Stomach (tissue), 9 donors: ENCODE results near the gene PPP1R12C. TPM values are rescaled to one million over a fixed set of nuclear protein-coding genes. Genes with fewer than 3 reads are reported as not detected.

Source experiments
- DNase-seq, 2 donors: peaks; one replicate each; pipeline versions ENCODE4 v3.0.0 to v3.0.0-alpha.2; 2013 to 2019
- H3K27ac ChIP-seq, 5 donors: fragments of 200-600 bp in 4 of 5; sonication (generic) in 4 of 5; one replicate each; pipeline ENCODE4 v1.5.1; 2013 to 2019; ENCODE audit warnings: mild to moderate bottlenecking in 1 of 5, moderate library complexity in 1 of 5
- H3K27me3 ChIP-seq, 3 donors: fragments of 200-600 bp; sonication (generic); one replicate each; pipeline ENCODE4 v1.5.1; 2017 to 2019; ENCODE audit warnings: mixed run types in 1 of 3
- H3K36me3 ChIP-seq, 4 donors: fragments of 200-600 bp; sonication (generic); 1 replicate in 3 of 4; 2 replicates in 1 of 4; pipeline ENCODE4 v1.5.1; 2016 to 2019
- H3K4me1 ChIP-seq, 4 donors: fragments of 200-600 bp; sonication (generic); one replicate each; pipeline ENCODE4 v1.5.1; 2016 to 2019
- H3K4me3 ChIP-seq, 4 donors: fragments of 200-600 bp; sonication (generic) in 3 of 4; one replicate each; pipeline ENCODE4 v1.5.1; 2016 to 2019; ENCODE audit warnings: mild to moderate bottlenecking in 1 of 4
- H3K9me3 ChIP-seq, 4 donors: fragments of 200-600 bp; sonication (generic); one replicate each; pipeline ENCODE4 v1.5.1; 2016 to 2019
- EP300 ChIP-seq: sonication (generic); formaldehyde crosslinking; IDR thresholded peaks from one replicate; pipeline ENCODE4 v1.6.1; 2017; ENCODE audit warnings: antibody characterized with exemption
- POLR2A ChIP-seq, 4 donors: fragments of 450-650 bp; IDR thresholded peaks; one replicate each; pipeline ENCODE4 v1.6.1; 2016; ENCODE audit warnings: antibody characterized with exemption in 4 of 4, control low read depth in 2 of 4, mild to moderate bottlenecking in 1 of 4, moderate library complexity in 1 of 4
- POLR2AphosphoS5 ChIP-seq, 3 donors: sonication (generic); formaldehyde crosslinking; IDR thresholded peaks; one replicate each; pipeline ENCODE4 v1.6.1; 2016; ENCODE audit warnings: antibody characterized with exemption in 3 of 3
- WGBS, 5 donors: extraction: QIAGEN DNeasy Blood & Tissue Kit in 3 of 5; methylation state at CpG; one replicate each; pipeline versions ENCODE4 v1.1.5 to v1.1.7; 2013 to 2018; 5-methylcytosine and 5-hydroxymethylcytosine counted together
- intact Hi-C: fragments of 100-400 bp; cut with DNase I; formaldehyde crosslinking; loops from one replicate; pipeline ENCODE4 v1.15.1; 2023; ENCODE audit warnings: low total_unique reads
- polyA plus RNA-seq, 3 donors: library from polyadenylated mRNA; stranded (reverse); fragments of 200-250 nt; gene quantifications; one replicate each; pipeline ENCODE4 v1.2.3, GENCODE V29; 2013
- total RNA-seq, 5 donors: library from RNA; depleted of rRNA; stranded (reverse); fragments of >200 nt; gene quantifications; one replicate each; pipeline versions ENCODE4 v1.1.0 to v1.2.3, GENCODE V29; 2014 to 2016
- TF ChIP-seq, protein P1 (sequence below), 7 experiments: fragments of 450-650 bp in 4 of 7; fragments of 200-600 bp in 3 of 7; sonication (generic) in 3 of 7; IDR thresholded peaks; one replicate each; pipeline ENCODE4 v1.5.1; 2016 to 2019; ENCODE audit warnings: antibody characterized with exemption in 7 of 7, control low read depth in 2 of 7, mild to moderate bottlenecking in 1 of 7
- donor health status: healthy with polysubstance abuse.
- donor health status: Bipolar disorder and iron deficiency.
- donor health status: healthy.

PPP1R12C gene
- total and polyA plus RNA-seq, 8 donors, result 52.7 to 261 (median 131) TPM

DNA sequence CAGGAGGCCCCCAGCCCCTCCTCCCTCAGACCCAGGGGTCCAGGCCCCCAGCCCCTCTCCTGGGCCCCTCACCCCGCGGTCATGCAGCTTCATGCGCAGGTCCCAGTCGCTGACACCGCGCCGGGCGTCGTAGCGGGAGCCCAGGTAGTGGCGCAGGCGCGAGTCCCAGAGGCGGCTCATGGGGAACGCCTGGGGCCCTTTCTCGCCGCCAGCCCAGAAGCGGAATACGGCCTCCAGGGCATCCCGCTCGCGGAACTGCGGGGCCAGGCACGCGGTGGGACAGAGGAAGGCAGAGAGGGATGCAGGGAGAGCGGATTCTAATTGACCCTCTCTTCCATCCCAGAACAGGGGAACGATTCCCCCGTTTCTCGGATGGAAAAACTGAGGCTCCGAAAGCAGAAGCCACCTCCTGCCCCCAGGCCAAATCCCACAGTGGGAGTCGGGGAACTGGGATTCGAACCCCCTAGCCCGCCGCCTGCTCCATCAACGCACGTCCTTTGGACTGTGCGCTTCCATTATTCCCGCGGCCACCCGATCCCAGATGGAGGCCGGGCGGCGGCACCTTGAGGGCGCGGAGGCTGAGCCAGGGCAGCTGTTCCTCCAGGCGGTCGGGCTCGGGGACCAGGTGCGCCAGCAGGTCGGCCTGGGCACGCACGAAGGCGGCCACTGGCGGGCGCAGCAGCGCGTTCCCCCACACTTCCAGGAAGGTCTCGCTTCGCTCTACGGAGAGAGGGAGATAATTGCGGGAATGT is 44.3 kb upstream of the PPP1R12C start:
- H3K27ac ChIP-seq, result no peak overlapping the region
- intact Hi-C loops, result no loop called here
- DNase-seq, result no peak

DNA sequence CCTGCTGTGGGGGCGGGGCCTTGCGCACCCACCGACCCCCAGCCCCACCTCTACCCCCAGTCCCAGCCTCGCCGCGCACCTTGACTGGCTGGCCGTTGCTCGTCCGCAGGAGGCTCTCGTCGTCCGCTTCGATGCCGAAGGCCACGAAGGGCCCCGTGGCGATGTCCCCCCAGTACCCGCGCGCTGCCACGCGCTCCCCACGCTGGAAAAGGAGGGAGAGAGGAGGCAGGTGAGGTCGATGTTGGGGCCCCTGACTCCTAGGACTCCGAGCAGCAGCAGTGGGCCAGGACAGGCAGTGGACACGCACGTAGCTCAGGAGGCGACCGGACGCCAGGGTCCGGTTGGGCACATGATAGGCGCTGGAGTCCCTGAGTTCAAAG is 43.5 kb upstream of the PPP1R12C start:
- no peaks in the 10 kb centered on the region for H3K9me3 ChIP-seq
- H3K36me3 ChIP-seq, result no peaks in the 10 kb centered on the region
- DNase-seq, result no peak
- WGBS, 5 donors, result 7 to 58% (median 18%) methylated on average over 12 to 32 of the region's 32 CpGs
- H3K27ac ChIP-seq, result no peak overlapping the region
- TF ChIP-seq POLR2A (IDR thresholded peaks at IDR 0.05) (no peak), POLR2AphosphoS5 (IDR thresholded peaks at IDR 0.05) (no peak), EP300 (no peak)
- TF ChIP-seq, protein P1, sequence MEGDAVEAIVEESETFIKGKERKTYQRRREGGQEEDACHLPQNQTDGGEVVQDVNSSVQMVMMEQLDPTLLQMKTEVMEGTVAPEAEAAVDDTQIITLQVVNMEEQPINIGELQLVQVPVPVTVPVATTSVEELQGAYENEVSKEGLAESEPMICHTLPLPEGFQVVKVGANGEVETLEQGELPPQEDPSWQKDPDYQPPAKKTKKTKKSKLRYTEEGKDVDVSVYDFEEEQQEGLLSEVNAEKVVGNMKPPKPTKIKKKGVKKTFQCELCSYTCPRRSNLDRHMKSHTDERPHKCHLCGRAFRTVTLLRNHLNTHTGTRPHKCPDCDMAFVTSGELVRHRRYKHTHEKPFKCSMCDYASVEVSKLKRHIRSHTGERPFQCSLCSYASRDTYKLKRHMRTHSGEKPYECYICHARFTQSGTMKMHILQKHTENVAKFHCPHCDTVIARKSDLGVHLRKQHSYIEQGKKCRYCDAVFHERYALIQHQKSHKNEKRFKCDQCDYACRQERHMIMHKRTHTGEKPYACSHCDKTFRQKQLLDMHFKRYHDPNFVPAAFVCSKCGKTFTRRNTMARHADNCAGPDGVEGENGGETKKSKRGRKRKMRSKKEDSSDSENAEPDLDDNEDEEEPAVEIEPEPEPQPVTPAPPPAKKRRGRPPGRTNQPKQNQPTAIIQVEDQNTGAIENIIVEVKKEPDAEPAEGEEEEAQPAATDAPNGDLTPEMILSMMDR (IDR thresholded peaks at IDR 0.05), result no peak
- intact Hi-C loops, result no loop called here
- peaks cover 24 to 100% (median 69%) of the 10 kb centered on the region in 3 donors for H3K27me3 ChIP-seq
- H3K4me1 ChIP-seq, result peaks cover 0 to 32% (median 20%) of the 10 kb centered on the region in 4 donors
- peak overlapping the region in 1 of 4 donors; percentile 9 for H3K4me3 ChIP-seq

More for the DNA sequence above, 44.3 kb upstream of the PPP1R12C start:
- WGBS, 5 donors, result 18 to 31% (median 24%) methylated on average over 40 to 61 of the region's 61 CpGs
- Histone ChIP-seq H3K4me3 (no peak overlapping the region), H3K36me3 (no peaks in the 10 kb centered on the region), H3K4me1 (peaks cover 0 to 32% (median 18%) of the 10 kb centered on the region in 4 donors), H3K27me3 (peaks cover 21 to 100% (median 68%) of the 10 kb centered on the region in 3 donors), H3K9me3 (no peaks in the 10 kb centered on the region)
- TF ChIP-seq EP300, result no peak
- no peak for TF ChIP-seq POLR2A (IDR thresholded peaks at IDR 0.05)
- TF ChIP-seq POLR2AphosphoS5 (IDR thresholded peaks at IDR 0.05), result no peak
- TF ChIP-seq, protein P1 (IDR thresholded peaks at IDR 0.05), result no peak

DNA sequence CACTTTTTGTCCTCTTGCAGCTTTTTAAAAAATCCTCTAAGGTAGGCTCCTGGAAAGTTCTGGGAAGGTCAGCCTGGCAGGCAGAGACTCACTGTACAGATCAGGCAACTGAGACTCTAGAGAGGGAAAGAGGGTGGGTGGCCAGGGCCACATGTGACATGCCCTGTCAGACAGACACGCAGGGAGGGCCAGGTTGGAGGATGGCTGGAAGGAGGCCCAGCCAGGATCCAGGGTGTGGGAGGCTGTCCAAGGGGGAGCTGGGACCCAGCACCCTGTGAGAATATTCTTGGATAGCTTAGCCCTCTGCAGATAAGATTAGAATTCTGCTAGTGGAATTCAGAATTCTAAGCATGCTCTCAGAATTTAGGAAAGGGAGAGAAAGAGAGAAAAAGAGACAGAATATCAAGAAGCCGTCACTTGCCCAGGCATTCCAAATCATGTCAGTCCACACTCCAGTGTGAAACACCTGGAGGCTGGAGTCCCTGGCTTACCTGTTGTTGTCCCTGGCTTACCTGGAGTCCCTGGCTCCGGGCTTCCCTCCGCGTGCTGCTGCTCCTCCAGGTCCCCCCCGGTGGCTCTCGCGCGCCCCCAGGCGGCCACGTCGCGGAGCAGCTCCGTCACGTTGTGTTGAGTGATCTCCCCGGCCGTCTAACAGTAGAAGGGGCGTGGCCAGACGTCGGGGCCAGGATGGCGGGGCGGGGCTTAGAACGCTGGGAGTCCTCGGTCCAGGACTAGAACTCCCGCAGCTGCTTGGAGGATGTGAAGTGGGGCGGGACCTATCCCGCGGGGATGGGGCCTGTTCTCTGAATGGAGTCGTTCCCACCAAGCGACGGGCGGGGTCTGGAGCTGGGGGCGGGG is 42.9 kb upstream of the PPP1R12C start:
- Histone ChIP-seq H3K4me3 (peak overlapping the region in 1 of 4 donors; percentile 9), H3K27me3 (peaks cover 25 to 100% (median 67%) of the 10 kb centered on the region in 3 donors), H3K36me3 (no peaks in the 10 kb centered on the region), H3K27ac (no peak overlapping the region), H3K9me3 (no peaks in the 10 kb centered on the region), H3K4me1 (peaks cover 0 to 32% (median 18%) of the 10 kb centered on the region in 4 donors)
- WGBS, 5 donors, result 2 to 5% (median 3%) methylated on average over 23 to 33 of the region's 33 CpGs
- peak; percentile 93 to 94 for DNase-seq
- TF ChIP-seq EP300 (no peak), POLR2AphosphoS5 (IDR thresholded peaks at IDR 0.05) (peak in 1 of 3 donors; percentile 64)
- TF ChIP-seq, protein P1 (IDR thresholded peaks at IDR 0.05), result peak in 5 of 7 experiments; percentile 57 to 78 (median 69)
- intact Hi-C loops, result no loop called here
